Neutrophil (primary cell): Measurements from ENCODE around the gene CMTM4.

Source experiments
- H3K27ac ChIP-seq: fragments of 200-600 bp; sonication (generic); 2 replicates; pipeline ENCODE4 v1.5.1; 2016; ENCODE audit warnings: mild to moderate bottlenecking, moderate library complexity
- H3K27me3 ChIP-seq: fragments of 200-600 bp; sonication (generic); 2 replicates; pipeline ENCODE4 v1.6.0; 2016; ENCODE audit warnings: mild to moderate bottlenecking
- H3K36me3 ChIP-seq: fragments of 200-600 bp; sonication (generic); 2 replicates; pipeline ENCODE4 v1.5.1; 2017
- H3K4me1 ChIP-seq, 2 experiments: fragments of 200-600 bp in 1 of 2; sonication (generic) in 1 of 2; 1 replicate in 1 of 2; 2 replicates in 1 of 2; pipeline versions ENCODE4 v1.5.1 to v1.6.1; 2013 to 2016; ENCODE audit warnings: low read depth in 1 of 2, low read length in 1 of 2, mild to moderate bottlenecking in 1 of 2, moderate library complexity in 1 of 2; ENCODE audit not compliant: control insufficient read depth in 1 of 2, insufficient read depth in 1 of 2
- H3K4me3 ChIP-seq, 2 experiments: fragments of 200-600 bp in 1 of 2; sonication (generic) in 1 of 2; 1 replicate in 1 of 2; 2 replicates in 1 of 2; pipeline ENCODE4 v1.5.1; 2013 to 2016; ENCODE audit warnings: low read depth in 1 of 2, low read length in 1 of 2, mild to moderate bottlenecking in 1 of 2, moderate library complexity in 1 of 2
- H3K9me3 ChIP-seq: fragments of 200-600 bp; sonication (generic); 2 replicates; pipeline ENCODE4 v1.5.1; 2016
- TF ChIP-seq, protein P1 (sequence below): fragments of 200-600 bp; sonication (generic); IDR thresholded peaks from 2 replicates; pipeline ENCODE4 v1.5.1; 2016; ENCODE audit warnings: antibody characterized with exemption

Gene CMTM4

GRCh38 chr16:66580605-66581209, 115.8 kb downstream of the CMTM4 start:
- H3K36me3 ChIP-seq = no peaks in the 10 kb centered on the region
- no peaks in the 10 kb centered on the region for H3K9me3 ChIP-seq
- peaks cover 24 to 34% of the 10 kb centered on the region in 2 experiments for H3K4me1 ChIP-seq
- H3K27ac ChIP-seq = no peak overlapping the region
- H3K4me3 ChIP-seq = no peak overlapping the region
- H3K27me3 ChIP-seq = peaks cover 50% of the 10 kb centered on the region
- TF ChIP-seq, protein P1, sequence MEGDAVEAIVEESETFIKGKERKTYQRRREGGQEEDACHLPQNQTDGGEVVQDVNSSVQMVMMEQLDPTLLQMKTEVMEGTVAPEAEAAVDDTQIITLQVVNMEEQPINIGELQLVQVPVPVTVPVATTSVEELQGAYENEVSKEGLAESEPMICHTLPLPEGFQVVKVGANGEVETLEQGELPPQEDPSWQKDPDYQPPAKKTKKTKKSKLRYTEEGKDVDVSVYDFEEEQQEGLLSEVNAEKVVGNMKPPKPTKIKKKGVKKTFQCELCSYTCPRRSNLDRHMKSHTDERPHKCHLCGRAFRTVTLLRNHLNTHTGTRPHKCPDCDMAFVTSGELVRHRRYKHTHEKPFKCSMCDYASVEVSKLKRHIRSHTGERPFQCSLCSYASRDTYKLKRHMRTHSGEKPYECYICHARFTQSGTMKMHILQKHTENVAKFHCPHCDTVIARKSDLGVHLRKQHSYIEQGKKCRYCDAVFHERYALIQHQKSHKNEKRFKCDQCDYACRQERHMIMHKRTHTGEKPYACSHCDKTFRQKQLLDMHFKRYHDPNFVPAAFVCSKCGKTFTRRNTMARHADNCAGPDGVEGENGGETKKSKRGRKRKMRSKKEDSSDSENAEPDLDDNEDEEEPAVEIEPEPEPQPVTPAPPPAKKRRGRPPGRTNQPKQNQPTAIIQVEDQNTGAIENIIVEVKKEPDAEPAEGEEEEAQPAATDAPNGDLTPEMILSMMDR = no peak

GRCh38 chr16:66578651-66579531, 117.7 kb downstream of the CMTM4 start, which contains the start of gene CMTM2:
Gene CMTM2 (plus strand): TSS chr16:66579463. CDS start chr16:66579608, 145 bp downstream.
- H3K27me3 ChIP-seq = peaks cover 50% of the 10 kb centered on the region
- peak within 1 kb of the TSS; percentile 26 to 61 for H3K4me3 ChIP-seq
- peaks cover 10 to 16% of the 10 kb centered on the region in 2 experiments for H3K4me1 ChIP-seq

DNA sequence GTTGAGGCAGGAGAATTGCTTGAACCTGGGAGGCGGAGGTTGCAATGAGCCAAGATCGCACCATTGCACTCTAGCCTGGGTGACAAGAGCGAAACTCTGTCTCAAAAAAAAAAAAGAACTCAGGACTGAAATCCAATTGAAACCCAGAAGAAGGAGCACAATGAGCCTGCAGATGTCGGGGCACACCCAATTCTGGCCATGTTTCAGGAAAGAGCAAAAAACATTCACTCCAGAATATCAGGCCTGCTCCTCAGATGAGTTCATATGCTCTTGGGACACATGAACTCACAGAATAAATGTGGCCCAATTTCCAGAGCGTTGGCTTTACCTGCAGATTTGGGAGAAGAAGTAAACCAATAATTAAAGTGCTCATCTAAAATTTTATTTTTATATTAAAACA, 120.2 kb downstream of the CMTM4 start:
- Histone ChIP-seq H3K9me3 (no peaks in the 10 kb centered on the region), H3K4me3 (no peak overlapping the region), H3K4me1 (peaks cover 10 to 17% of the 10 kb centered on the region in 2 experiments), H3K27me3 (peaks cover 48% of the 10 kb centered on the region), H3K27ac (no peak overlapping the region), H3K36me3 (peaks cover 14% of the 10 kb centered on the region)
- TF ChIP-seq, protein P1 = no peak

More at GRCh38 chr16:66578651-66579531, 117.7 kb downstream of the CMTM4 start, which contains the start of gene CMTM2:
- Histone ChIP-seq H3K27ac (no peak within 1 kb of the TSS), H3K36me3 (peaks cover 4% of the 10 kb centered on the region), H3K9me3 (no peaks in the 10 kb centered on the region)
- TF ChIP-seq, protein P1 = no peak

GRCh38 chr16:66575060-66575459, 121.5 kb downstream of the CMTM4 start:
- peaks cover 35% of the 10 kb centered on the region for H3K27me3 ChIP-seq
- no peaks in the 10 kb centered on the region for H3K9me3 ChIP-seq
- peaks cover 10 to 17% of the 10 kb centered on the region in 2 experiments for H3K4me1 ChIP-seq
- no peak overlapping the region for H3K27ac ChIP-seq
- H3K4me3 ChIP-seq = no peak overlapping the region
- TF ChIP-seq, protein P1 = no peak
- peaks cover 27% of the 10 kb centered on the region for H3K36me3 ChIP-seq

DNA sequence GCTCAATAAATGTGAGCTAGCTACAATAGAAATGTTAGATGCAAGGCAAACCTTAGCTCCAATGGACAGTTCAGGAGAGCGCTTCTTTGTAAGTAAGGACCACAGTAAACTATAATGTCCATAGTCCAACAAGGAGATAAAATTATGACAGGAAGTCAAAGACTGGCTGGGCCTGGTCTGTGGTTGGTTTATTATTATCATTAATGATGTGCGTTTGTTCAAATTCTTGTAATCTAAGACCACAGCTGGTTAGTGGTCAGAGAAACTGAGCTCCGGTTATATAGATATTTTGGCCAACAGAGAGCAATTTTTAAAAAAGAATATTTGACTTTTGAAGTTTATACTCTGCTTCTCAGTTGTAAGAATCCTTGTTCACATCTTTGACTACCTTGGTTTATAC, 122.0 kb downstream of the CMTM4 start:
- Histone ChIP-seq H3K36me3 (peaks cover 32% of the 10 kb centered on the region), H3K4me1 (peaks cover 10 to 16% of the 10 kb centered on the region in 2 experiments), H3K27ac (no peak overlapping the region), H3K4me3 (no peak overlapping the region), H3K27me3 (peaks cover 30% of the 10 kb centered on the region), H3K9me3 (no peaks in the 10 kb centered on the region)
- TF ChIP-seq, protein P1 = no peak
